ENCODE measurements around the gene PMPCB. TPM values are rescaled to one million over a fixed set of nuclear protein-coding genes. Genes with fewer than 3 reads are reported as not detected.

The PMPCB gene
- total RNA-seq, 1 donor from 2014 or later, result 61.9 TPM

- DNase-seq, result no peak
Observed at GRCh38 chr7:103325744-103326143, 28.5 kb downstream of the PMPCB start.

GRCh38 chr7:103336761-103337160 is 39.5 kb downstream of the PMPCB start:
- no peak for DNase-seq

DNA sequence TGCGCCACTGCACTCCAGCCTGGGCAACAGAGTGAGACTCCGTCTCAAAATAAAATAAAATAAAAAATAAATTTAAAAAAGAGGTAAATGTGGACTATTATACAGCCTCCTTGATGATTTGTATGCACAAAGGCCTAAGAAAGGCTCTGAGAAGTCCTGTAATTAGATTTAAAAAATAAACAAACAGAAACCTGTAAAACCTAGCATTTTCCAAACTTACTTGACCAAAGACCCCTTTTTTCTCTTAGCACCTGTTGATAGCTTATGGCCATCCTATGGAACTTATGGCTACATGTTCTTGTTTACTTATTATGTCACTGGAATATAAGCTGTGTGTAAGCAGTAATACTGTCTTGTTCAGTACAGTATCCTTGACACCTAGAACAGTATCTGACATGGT is 41.6 kb downstream of the PMPCB start:
- no peak for DNase-seq

DNA sequence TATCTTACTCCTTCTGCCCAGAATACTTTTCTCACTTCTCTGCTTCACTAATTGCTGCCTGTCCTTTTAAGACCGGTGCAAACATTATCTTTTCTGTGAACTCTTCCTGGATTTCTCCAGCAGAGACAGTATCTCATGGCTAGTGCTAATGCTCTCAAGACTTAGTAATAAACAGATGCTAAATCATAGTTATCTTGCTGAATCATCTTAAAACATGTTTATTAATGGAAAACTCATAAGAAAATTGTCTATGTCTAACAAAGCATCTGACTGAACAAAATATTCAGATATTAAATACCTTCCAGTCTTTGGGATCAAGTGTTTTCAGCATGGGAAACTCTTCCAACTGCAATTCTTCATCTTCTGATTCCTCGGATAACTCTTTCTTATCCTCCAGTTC is 44.2 kb downstream of the PMPCB start:
- DNase-seq, result no peak

GRCh38 chr7:103343332-103343731 is 46.1 kb downstream of the PMPCB start:
- no peak for DNase-seq

DNA sequence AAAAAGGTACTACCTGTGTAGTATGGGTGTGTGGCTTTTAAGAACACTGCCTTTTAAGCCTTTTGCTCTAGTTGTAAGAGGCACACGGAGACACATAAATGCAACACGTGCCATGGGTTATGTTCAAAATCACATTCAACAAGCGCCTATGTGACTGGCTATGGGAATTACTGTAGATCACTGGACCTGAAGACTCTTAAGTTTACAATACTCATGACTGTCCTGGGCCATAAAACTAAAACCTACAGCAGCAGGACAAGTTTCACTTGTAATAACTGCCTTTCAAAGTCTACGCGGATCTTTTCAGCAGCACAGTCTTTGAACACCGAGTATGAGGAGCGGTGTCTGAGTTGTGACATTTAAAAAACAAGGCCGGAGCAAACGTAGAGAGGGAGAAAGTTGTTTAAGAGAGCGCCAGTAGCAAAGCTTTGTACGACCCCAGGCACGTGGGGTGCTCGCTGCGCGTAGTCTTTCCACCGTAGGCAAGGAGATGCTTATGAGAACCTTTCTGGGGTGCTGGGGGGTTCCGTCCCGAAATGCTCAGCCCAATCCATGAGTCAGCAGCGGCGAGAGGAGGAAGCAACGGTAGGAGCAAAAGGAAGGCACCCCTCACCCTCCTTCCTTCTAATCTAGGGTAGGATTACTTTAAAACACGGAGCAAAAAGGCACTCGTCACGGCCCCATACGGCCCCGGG is 46.7 kb downstream of the PMPCB start:
- DNase-seq, result no peak

- peak; percentile 85 for DNase-seq
Observed at GRCh38 chr7:103344453-103345149, 47.4 kb downstream of the PMPCB start, which contains the start of gene DNAJC2. Gene DNAJC2, minus strand, starts transcription at chr7:103344767. Its CDS starts 145 bp downstream, at chr7:103344622.

- DNase-seq, result no peak
Observed at GRCh38 chr7:103346396-103346795, 49.2 kb downstream of the PMPCB start.

GRCh38 chr7:103347507-103348267 is 50.5 kb downstream of the PMPCB start, which contains the start of gene PSMC2:
Gene PSMC2, plus strand, starts transcription at chr7:103347643. Its CDS starts 69 bp downstream, at chr7:103347712.
- DNase-seq, result peak; percentile 83

DNA sequence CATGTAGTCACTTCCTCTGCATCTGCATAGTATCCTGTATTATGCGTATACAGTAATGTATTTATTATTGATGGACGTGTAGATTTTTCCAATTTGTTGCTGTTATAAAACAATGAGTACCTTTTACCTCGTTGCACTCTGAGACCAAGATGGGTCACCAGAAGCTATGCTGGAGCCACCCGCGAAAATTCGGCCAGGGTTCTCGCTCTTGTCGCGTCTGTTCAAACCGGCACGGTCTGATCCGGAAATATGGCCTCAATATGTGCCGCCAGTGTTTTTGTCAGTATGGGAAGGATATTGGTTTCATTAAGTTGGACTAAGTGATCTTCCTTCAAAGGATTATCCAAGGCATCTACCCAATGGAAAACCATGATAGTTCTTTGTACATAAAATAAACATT is 51.2 kb downstream of the PMPCB start:
- DNase-seq, result no peak

GRCh38 chr7:103348959-103349358 is 51.7 kb downstream of the PMPCB start:
- DNase-seq, result no peak

DNA sequence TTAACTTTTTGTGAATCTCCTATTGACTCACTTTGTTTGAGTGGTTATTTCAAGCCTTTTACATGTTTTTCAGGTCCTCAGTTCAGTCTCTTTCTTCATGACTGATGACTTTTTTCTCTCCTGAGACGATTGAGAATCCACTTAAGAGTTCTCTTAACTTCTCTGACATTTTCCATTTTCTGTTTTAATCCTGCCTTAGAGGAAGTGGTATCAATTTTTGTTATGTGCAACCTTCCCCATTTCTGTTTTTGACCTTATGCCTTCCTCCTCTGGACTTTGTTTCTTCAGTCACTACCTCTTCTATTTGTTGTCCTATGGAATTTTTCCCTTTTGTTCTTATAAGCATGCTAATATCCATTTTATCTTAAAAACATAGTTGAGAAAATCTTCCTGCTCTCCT is 52.6 kb downstream of the PMPCB start:
- DNase-seq, result no peak

Small RNA genes lying within 50 kb of the gene (small RNA-seq; reads per million reads assigned to genes)
- gene RPS29P16, result not detected

Other genes starting within 250 kb of the PMPCB start
- gene FBXL13, start 222.6 kb upstream of the PMPCB start, total RNA-seq, result 5.0 TPM
- 49.4 TPM for gene ARMC10, start 222.3 kb upstream of the PMPCB start, total RNA-seq
- gene NAPEPLD, start 148.3 kb upstream of the PMPCB start, total RNA-seq, result 20.9 TPM
- gene DNAJC2, start 47.3 kb downstream of the PMPCB start, total RNA-seq, result 15.9 TPM
- 65.4 TPM for gene PSMC2, start 50.2 kb downstream of the PMPCB start, total RNA-seq
- gene SLC26A5, start 148.8 kb downstream of the PMPCB start, total RNA-seq, result not detected

Data from occipital lobe (tissue), 3 donors.